D721Med (cell line): Measurements from ENCODE around the gene TMEM175.

Source experiments
- DNase-seq: peaks from one replicate; pipeline ENCODE4 v3.0.0; 2011; ENCODE audit warnings: low spot score; ENCODE audit not compliant: insufficient read length
- FAIRE-seq: peaks from 2 replicates; lab custom pipeline; 2011; peaks lifted over from hg19 to GRCh38; lab: Jason Lieb, UNC
- TF ChIP-seq, protein P1 (sequence below): IDR thresholded peaks from 2 replicates; pipeline ENCODE4 v1.5.1; 2012; ENCODE audit warnings: mild to moderate bottlenecking, control low read depth; ENCODE audit not compliant: insufficient read depth; ENCODE audit errors: missing control alignments

The TMEM175 gene

DNA sequence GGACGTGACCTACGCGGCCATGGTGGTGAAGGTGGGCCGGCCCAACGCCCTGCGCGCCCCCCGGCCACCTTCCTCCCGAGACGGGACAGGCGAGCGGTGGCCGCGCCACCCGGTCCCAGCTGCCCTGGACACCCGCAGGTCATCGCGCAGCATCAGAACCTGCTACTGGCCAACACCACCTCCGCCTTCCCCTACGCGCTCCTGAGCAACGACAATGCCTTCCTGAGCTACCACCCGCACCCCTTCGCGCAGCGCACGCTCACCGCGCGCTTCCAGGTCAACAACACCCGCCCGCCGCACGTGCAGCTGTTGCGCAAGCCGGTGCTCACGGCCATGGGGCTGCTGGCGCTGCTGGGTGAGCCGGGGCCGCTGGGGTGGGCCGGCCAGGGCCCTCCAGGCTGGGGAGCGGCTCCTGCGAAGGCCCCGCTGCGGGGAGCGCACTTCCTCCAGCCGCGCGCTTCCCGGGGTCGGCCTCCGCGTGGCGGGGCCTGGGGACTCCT lies 69.9 kb downstream of the TMEM175 start:
- DNase-seq, result no peak
- no peak for FAIRE-seq
- TF ChIP-seq, protein P1, sequence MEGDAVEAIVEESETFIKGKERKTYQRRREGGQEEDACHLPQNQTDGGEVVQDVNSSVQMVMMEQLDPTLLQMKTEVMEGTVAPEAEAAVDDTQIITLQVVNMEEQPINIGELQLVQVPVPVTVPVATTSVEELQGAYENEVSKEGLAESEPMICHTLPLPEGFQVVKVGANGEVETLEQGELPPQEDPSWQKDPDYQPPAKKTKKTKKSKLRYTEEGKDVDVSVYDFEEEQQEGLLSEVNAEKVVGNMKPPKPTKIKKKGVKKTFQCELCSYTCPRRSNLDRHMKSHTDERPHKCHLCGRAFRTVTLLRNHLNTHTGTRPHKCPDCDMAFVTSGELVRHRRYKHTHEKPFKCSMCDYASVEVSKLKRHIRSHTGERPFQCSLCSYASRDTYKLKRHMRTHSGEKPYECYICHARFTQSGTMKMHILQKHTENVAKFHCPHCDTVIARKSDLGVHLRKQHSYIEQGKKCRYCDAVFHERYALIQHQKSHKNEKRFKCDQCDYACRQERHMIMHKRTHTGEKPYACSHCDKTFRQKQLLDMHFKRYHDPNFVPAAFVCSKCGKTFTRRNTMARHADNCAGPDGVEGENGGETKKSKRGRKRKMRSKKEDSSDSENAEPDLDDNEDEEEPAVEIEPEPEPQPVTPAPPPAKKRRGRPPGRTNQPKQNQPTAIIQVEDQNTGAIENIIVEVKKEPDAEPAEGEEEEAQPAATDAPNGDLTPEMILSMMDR, result no peak

GRCh38 chr4:1002631-1003251 lies 70.5 kb downstream of the TMEM175 start:
- no peak for FAIRE-seq
- TF ChIP-seq, protein P1, result no peak
- no peak for DNase-seq

- FAIRE-seq (no peak), DNase-seq (no peak)
- TF ChIP-seq, protein P1, result no peak
Measured at GRCh38 chr4:1003271-1004070, 71.2 kb downstream of the TMEM175 start.

GRCh38 chr4:1004071-1004418 lies 71.8 kb downstream of the TMEM175 start:
- no peak for FAIRE-seq
- TF ChIP-seq, protein P1, result no peak

GRCh38 chr4:1004557-1005485 lies 72.6 kb downstream of the TMEM175 start:
- DNase-seq (no peak), FAIRE-seq (no peak)
- TF ChIP-seq, protein P1, result no peak

More at GRCh38 chr4:1004071-1004418, 71.8 kb downstream of the TMEM175 start:
- no peak for DNase-seq

- TF ChIP-seq, protein P1, result no peak
- DNase-seq (no peak), FAIRE-seq (no peak)
Measured at GRCh38 chr4:1006856-1007255, 74.6 kb downstream of the TMEM175 start.
